HepG2 (cell line): ENCODE data around the gene SHBG. TPM values are rescaled to one million over a fixed set of nuclear protein-coding genes. Genes with fewer than 3 reads are reported as not detected.

Experiments used
- AHR ChIP-seq: IDR thresholded peaks from 2 replicates; pipeline ENCODE4 v1.6.1; 2018; ENCODE audit warnings: missing genetic modification reagents, missing compliant biosample characterization
- EZH2 ChIP-seq: conservative IDR thresholded peaks from 2 replicates; pipeline ENCODE4 v1.6.1; 2012; ENCODE audit warnings: mild to moderate bottlenecking, low read depth, low read length, moderate library complexity
- GLI4 ChIP-seq: sonication (generic); formaldehyde crosslinking; IDR thresholded peaks from 2 replicates; pipeline ENCODE4 v1.5.1; 2020; ENCODE audit warnings: missing genetic modification reagents, mild to moderate bottlenecking, moderate library complexity, borderline replicate concordance
- GPN1 ChIP-seq: sonication (generic); formaldehyde crosslinking; IDR thresholded peaks from 2 replicates; pipeline ENCODE4 v1.5.1; 2020; ENCODE audit warnings: missing genetic modification reagents, borderline replicate concordance
- HNF4A ChIP-seq: sonication (generic); formaldehyde crosslinking; IDR thresholded peaks from 2 replicates; pipeline ENCODE4 v1.4.0; 2020; ENCODE audit warnings: missing genetic modification reagents
- HNF4G ChIP-seq, 2 experiments: sonication (generic) in 1 of 2; formaldehyde crosslinking in 1 of 2; IDR thresholded peaks; 2 replicates each; pipeline versions ENCODE4 v1.4.0 to v1.6.1; 2011 to 2020; ENCODE audit warnings: borderline replicate concordance in 2 of 2, low read depth in 2 of 2, mild to moderate bottlenecking in 2 of 2, low read length in 1 of 2, missing genetic modification reagents in 1 of 2, moderate library complexity in 1 of 2
- KDM6A ChIP-seq: IDR thresholded peaks from 2 replicates; pipeline ENCODE4 v1.6.1; 2016; ENCODE audit warnings: low read depth
- MAFG ChIP-seq: sonication (generic); formaldehyde crosslinking; IDR thresholded peaks from 2 replicates; pipeline ENCODE4 v1.5.1; 2020; ENCODE audit warnings: mild to moderate bottlenecking, missing genetic modification reagents
- POLR2AphosphoS2 ChIP-seq: IDR thresholded peaks from 2 replicates; pipeline ENCODE4 v1.6.1; 2011; ENCODE audit warnings: low read depth, low read length, improper control_type of control experiment
- SCMH1 ChIP-seq: sonication (generic); formaldehyde crosslinking; IDR thresholded peaks from 2 replicates; pipeline ENCODE4 v1.9.0; 2021; ENCODE audit warnings: missing genetic modification reagents, mild to moderate bottlenecking, borderline replicate concordance
- THYN1 ChIP-seq: sonication (generic); formaldehyde crosslinking; IDR thresholded peaks from 2 replicates; pipeline ENCODE4 v1.8.1; 2023; ENCODE audit warnings: low read depth, mild to moderate bottlenecking, moderate library complexity, missing genetic modification reagents, borderline replicate concordance
- ZEB1 ChIP-seq: IDR thresholded peaks from 2 replicates; pipeline ENCODE4 v1.6.1; 2012; ENCODE audit warnings: mild to moderate bottlenecking, low read depth, inconsistent platforms; ENCODE audit not compliant: insufficient replicate concordance
- ZNF546 ChIP-seq: sonication (generic); formaldehyde crosslinking; conservative IDR thresholded peaks from 2 replicates; pipeline ENCODE4 v1.8.1; 2023; ENCODE audit warnings: mild to moderate bottlenecking, missing genetic modification reagents
- ZSCAN12 ChIP-seq: sonication (generic); formaldehyde crosslinking; IDR thresholded peaks from 2 replicates; pipeline ENCODE4 v1.9.0; 2021; ENCODE audit warnings: mild to moderate bottlenecking, missing genetic modification reagents
- polyA plus RNA-seq, 8 experiments: library from polyadenylated mRNA; depleted of rRNA in 3 of 8; stranded (reverse) in 7 of 8; unstranded in 1 of 8; fragments of >200 nt; fragmentation: Illumina TruSeq in 4 of 8; extraction: Trizol in 4 of 8; gene quantifications; 2 replicates each; pipeline versions ENCODE4 v1.2.1 to v1.2.3, GENCODE V29; 2011 to 2016; ENCODE audit warnings: low read depth in 4 of 8, missing spikeins in 1 of 8, mixed read lengths in 1 of 8; ENCODE audit not compliant: insufficient read depth in 1 of 8
- total RNA-seq, 5 experiments: library from RNA; depleted of rRNA; stranded (reverse); fragments of >200 nt; fragmentation: Illumina TruSeq; extraction: Trizol; gene quantifications; 2 replicates each; pipeline ENCODE4 v1.2.3, GENCODE V29; 2016; ENCODE audit warnings: low read depth in 1 of 5
- TF ChIP-seq, protein P1 (sequence below): sonication (generic); formaldehyde crosslinking; IDR thresholded peaks from 2 replicates; pipeline ENCODE4 v1.4.0; 2020; ENCODE audit warnings: missing genetic modification reagents, mild to moderate bottlenecking, borderline replicate concordance
- TF ChIP-seq, protein P2 (sequence below): sonication (generic); formaldehyde crosslinking; IDR thresholded peaks from 2 replicates; pipeline ENCODE4 v1.4.0; 2020; ENCODE audit warnings: missing genetic modification reagents, mild to moderate bottlenecking, borderline replicate concordance
- TF ChIP-seq, protein P3 (sequence below): sonication (generic); formaldehyde crosslinking; IDR thresholded peaks from 2 replicates; pipeline ENCODE4 v1.8.1; 2023; ENCODE audit warnings: mild to moderate bottlenecking, missing genetic modification reagents
- TF ChIP-seq, protein P4 (sequence below): sonication (generic); formaldehyde crosslinking; IDR thresholded peaks from 2 replicates; pipeline ENCODE4 v1.4.0; 2020; ENCODE audit warnings: missing genetic modification reagents, mild to moderate bottlenecking, borderline replicate concordance
- TF ChIP-seq, protein P5 (sequence below): sonication (generic); formaldehyde crosslinking; IDR thresholded peaks from 2 replicates; pipeline ENCODE4 v1.5.0; 2020; ENCODE audit warnings: missing genetic modification reagents

SHBG gene
- total and polyA plus RNA-seq, 2 of the 13 experiments (the other 11 are each of a cell fraction or from before 2014, with no cell fraction given) = 4.0 to 6.1 TPM

DNA sequence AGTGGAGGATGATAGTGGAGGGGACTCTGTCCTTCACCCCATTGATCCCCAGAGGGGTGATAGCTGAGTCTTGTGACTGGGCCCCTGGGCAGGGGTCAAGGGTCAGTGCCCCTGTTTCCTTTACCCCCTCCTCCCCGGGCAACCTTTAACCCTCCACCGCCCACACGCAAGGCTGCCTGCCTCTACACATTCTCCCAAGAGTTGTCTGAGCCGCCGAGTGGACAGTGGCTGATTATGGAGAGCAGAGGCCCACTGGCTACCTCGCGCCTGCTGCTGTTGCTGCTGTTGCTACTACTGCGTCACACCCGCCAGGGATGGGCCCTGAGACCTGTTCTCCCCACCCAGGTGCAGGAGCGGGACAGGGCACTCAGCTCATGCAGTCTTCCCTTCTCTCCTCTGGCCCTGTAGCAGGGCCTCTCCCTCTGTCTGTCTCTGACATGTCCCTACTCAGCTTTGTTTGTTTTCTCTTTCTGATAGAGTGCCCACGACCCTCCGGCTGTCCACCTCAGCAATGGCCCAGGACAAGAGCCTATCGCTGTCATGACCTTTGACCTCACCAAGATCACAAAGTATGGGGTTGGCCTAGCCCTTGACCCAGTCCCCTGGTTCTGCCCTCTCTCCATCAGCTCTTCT is at the start of gene SHBG (continued):
- TF ChIP-seq KDM6A = 0 out of 2 replicates have a peak, but pooled peaks have one; percentile 57
- TF ChIP-seq MAFG (CRISPR knock-in tag) = no peak
- TF ChIP-seq, protein P1, sequence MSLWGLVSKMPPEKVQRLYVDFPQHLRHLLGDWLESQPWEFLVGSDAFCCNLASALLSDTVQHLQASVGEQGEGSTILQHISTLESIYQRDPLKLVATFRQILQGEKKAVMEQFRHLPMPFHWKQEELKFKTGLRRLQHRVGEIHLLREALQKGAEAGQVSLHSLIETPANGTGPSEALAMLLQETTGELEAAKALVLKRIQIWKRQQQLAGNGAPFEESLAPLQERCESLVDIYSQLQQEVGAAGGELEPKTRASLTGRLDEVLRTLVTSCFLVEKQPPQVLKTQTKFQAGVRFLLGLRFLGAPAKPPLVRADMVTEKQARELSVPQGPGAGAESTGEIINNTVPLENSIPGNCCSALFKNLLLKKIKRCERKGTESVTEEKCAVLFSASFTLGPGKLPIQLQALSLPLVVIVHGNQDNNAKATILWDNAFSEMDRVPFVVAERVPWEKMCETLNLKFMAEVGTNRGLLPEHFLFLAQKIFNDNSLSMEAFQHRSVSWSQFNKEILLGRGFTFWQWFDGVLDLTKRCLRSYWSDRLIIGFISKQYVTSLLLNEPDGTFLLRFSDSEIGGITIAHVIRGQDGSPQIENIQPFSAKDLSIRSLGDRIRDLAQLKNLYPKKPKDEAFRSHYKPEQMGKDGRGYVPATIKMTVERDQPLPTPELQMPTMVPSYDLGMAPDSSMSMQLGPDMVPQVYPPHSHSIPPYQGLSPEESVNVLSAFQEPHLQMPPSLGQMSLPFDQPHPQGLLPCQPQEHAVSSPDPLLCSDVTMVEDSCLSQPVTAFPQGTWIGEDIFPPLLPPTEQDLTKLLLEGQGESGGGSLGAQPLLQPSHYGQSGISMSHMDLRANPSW (CRISPR knock-in tag) = no peak
- TF ChIP-seq, protein P2, sequence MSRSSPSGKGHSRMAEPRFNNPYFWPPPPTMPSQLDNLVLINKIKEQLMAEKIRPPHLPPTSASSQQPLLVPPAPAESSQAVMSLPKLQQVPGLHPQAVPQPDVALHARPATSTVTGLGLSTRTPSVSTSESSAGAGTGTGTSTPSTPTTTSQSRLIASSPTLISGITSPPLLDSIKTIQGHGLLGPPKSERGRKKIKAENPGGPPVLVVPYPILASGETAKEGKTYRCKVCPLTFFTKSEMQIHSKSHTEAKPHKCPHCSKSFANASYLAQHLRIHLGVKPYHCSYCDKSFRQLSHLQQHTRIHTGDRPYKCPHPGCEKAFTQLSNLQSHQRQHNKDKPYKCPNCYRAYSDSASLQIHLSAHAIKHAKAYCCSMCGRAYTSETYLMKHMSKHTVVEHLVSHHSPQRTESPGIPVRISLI (CRISPR knock-in tag) = peak; percentile 22; the same call in 1 of the 2 replicates
- no peak for TF ChIP-seq EZH2
- no peak for TF ChIP-seq GLI4 (CRISPR knock-in tag)
- no peak for TF ChIP-seq THYN1 (CRISPR knock-in tag)
- peak; percentile 86 for TF ChIP-seq HNF4G (IDR thresholded peaks at IDR 0.05; ENCODE audit: borderline replicate concordance, low read depth, low read length)
- peak; percentile 59; the same call in 1 of the 2 replicates for TF ChIP-seq HNF4G (CRISPR knock-in tag; IDR thresholded peaks at IDR 0.05; ENCODE audit: borderline replicate concordance, low read depth)
- no peak for TF ChIP-seq ZEB1
- TF ChIP-seq, protein P3, sequence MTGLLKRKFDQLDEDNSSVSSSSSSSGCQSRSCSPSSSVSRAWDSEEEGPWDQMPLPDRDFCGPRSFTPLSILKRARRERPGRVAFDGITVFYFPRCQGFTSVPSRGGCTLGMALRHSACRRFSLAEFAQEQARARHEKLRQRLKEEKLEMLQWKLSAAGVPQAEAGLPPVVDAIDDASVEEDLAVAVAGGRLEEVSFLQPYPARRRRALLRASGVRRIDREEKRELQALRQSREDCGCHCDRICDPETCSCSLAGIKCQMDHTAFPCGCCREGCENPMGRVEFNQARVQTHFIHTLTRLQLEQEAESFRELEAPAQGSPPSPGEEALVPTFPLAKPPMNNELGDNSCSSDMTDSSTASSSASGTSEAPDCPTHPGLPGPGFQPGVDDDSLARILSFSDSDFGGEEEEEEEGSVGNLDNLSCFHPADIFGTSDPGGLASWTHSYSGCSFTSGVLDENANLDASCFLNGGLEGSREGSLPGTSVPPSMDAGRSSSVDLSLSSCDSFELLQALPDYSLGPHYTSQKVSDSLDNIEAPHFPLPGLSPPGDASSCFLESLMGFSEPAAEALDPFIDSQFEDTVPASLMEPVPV (CRISPR knock-in tag) = no peak
- TF ChIP-seq ZSCAN12 (CRISPR knock-in tag) = no peak
- no peak for TF ChIP-seq SCMH1 (CRISPR knock-in tag)
- TF ChIP-seq HNF4A (CRISPR knock-in tag) = peak; percentile 75
- TF ChIP-seq POLR2AphosphoS2 = no peak
- no peak for TF ChIP-seq AHR (CRISPR knock-in tag)
- no peak for TF ChIP-seq GPN1 (CRISPR knock-in tag)
- TF ChIP-seq, protein P4, sequence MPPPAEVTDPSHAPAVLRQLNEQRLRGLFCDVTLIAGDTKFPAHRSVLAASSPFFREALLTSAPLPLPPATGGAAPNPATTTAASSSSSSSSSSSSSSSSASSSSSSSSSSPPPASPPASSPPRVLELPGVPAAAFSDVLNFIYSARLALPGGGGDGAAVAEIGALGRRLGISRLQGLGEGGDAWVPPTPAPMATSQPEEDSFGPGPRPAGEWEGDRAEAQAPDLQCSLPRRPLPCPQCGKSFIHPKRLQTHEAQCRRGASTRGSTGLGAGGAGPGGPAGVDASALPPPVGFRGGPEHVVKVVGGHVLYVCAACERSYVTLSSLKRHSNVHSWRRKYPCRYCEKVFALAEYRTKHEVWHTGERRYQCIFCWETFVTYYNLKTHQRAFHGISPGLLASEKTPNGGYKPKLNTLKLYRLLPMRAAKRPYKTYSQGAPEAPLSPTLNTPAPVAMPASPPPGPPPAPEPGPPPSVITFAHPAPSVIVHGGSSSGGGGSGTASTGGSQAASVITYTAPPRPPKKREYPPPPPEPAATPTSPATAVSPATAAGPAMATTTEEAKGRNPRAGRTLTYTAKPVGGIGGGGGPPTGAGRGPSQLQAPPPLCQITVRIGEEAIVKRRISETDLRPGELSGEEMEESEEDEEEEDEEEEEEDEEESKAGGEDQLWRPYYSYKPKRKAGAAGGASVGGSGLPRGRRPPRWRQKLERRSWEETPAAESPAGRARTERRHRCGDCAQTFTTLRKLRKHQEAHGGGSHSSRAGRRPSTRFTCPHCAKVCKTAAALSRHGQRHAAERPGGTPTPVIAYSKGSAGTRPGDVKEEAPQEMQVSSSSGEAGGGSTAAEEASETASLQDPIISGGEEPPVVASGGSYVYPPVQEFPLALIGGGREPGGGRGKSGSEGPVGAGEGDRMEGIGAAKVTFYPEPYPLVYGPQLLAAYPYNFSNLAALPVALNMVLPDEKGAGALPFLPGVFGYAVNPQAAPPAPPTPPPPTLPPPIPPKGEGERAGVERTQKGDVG (CRISPR knock-in tag) = no peak
- TF ChIP-seq, protein P5, sequence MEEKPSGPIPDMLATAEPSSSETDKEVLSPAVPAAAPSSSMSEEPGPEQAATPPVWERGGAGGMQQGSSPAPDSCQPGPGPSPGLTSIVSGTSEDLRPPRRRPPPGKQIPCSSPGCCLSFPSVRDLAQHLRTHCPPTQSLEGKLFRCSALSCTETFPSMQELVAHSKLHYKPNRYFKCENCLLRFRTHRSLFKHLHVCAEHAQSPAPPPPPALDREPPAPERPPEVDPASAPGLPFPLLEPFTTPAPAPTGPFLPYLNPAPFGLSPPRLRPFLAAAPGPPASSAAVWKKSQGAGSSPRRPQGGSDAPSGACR (CRISPR knock-in tag) = no peak
- no peak for TF ChIP-seq ZNF546 (CRISPR knock-in tag)
